Kidney (tissue), 14 donors: ENCODE results near the gene MPHOSPH9. TPM values are rescaled to one million over a fixed set of nuclear protein-coding genes. Genes with fewer than 3 reads are reported as not detected.

Experiments
- DNase-seq, 5 donors: peaks; one replicate each; pipeline ENCODE4 v3.0.0-alpha.2; 2013 to 2020
- FAIRE-seq: peaks from 2 replicates; lab custom pipeline; 2012; peaks lifted over from hg19 to GRCh38; lab: Jason Lieb, UNC
- H3K27ac ChIP-seq, 2 donors: one replicate each; pipeline ENCODE4 v1.7.0; 2013; ENCODE audit warnings: low read depth in 2 of 2, low read length in 2 of 2, inconsistent platforms in 1 of 2
- H3K27me3 ChIP-seq: one replicate; pipeline ENCODE4 v1.7.1; 2013; ENCODE audit warnings: low read length, inconsistent platforms; ENCODE audit not compliant: control insufficient read depth, insufficient read depth
- H3K36me3 ChIP-seq, 3 donors: one replicate each; pipeline versions ENCODE4 v1.7.0 to v1.7.1; 2013; ENCODE audit warnings: low read length in 3 of 3, control low read depth in 1 of 3, inconsistent platforms in 1 of 3; ENCODE audit not compliant: insufficient read depth in 3 of 3, control insufficient read depth in 2 of 3
- H3K4me1 ChIP-seq, 3 donors: one replicate each; pipeline versions ENCODE4 v1.7.0 to v1.7.1; 2013; ENCODE audit warnings: low read length in 3 of 3, inconsistent platforms in 1 of 3, low read depth in 1 of 3; ENCODE audit not compliant: control insufficient read depth in 2 of 3, insufficient read depth in 2 of 3
- H3K4me3 ChIP-seq, 3 donors: one replicate each; pipeline versions ENCODE4 v1.7.0 to v1.8.1; 2013; ENCODE audit warnings: low read length in 3 of 3, control low read depth in 1 of 3, inconsistent platforms in 1 of 3
- H3K9ac ChIP-seq, 3 donors: one replicate each; pipeline versions ENCODE4 v1.7.0 to v1.7.1; 2013; ENCODE audit warnings: low read length in 3 of 3, control low read depth in 1 of 3, inconsistent platforms in 1 of 3
- H3K9me3 ChIP-seq, 3 donors: one replicate each; pipeline versions ENCODE4 v1.7.0 to v1.7.1; 2013; ENCODE audit warnings: low read length in 3 of 3, control low read depth in 1 of 3, inconsistent platforms in 1 of 3; ENCODE audit not compliant: control insufficient read depth in 2 of 3, insufficient read depth in 1 of 3
- intact Hi-C: fragments of 100-400 bp; cut with DNase I; formaldehyde crosslinking; loops from one replicate; pipeline ENCODE4 v1.11.1; 2022
- polyA plus RNA-seq: library from polyadenylated mRNA; stranded (reverse); fragments of 350-450 nt; fragmentation: Illumina TruSeq; extraction: RNeasy Lipid Tissue Mini Kit (QIAGEN cat#74804); gene quantifications from one replicate; pipeline ENCODE4 v1.2.3, GENCODE V29; 2014; ENCODE audit warnings: low read depth, low replicate concordance; ENCODE audit not compliant: insufficient read depth
- total RNA-seq: library from RNA; stranded (reverse); fragmentation: NEBNext Ultra II Directional; extraction: Animal tissue kit (Norgen Biotek cat#: 25700); gene quantifications from one replicate; pipeline ENCODE4 v1.2.1, GENCODE V29; 2021
- TF ChIP-seq, protein P1 (sequence below): IDR thresholded peaks from 3 replicates; pipeline ENCODE4 v1.5.1; 2012; ENCODE audit warnings: mild to moderate bottlenecking, moderate library complexity, borderline replicate concordance; ENCODE audit not compliant: insufficient read depth; ENCODE audit errors: extremely low read depth
- donor health status: control.
- donor health status: control.
- donor health status: control.
- donor health status: control.
- donor health status: control.
- donor health status: DM: yes; HTN: yes; CAD: no.
- donor health status: Normal renal cell carcinoma (clear cell type).

Gene MPHOSPH9
- total and polyA plus RNA-seq, 2 donors from 2014 or later, result 7.2 to 25.2 TPM

DNA sequence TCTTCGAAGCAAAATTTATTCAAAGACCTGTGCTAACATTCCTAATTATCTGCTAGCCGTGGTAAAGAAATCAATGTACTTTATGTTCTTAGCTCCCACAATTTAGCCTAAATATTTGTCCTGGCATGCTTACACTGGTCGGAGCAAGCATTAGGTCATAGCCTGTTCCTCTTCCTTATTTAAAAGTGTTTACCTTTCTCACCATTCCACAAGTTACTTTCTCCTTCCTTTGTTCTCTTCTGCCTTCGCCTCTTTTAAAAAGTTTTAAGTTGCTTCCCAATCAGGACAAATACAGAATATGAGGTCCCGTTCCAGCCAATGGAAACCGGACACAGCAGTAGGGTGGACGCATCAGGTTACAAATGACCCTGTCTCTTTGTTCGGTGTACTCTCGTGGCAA, 27.1 kb upstream of the MPHOSPH9 start:
- no peak for FAIRE-seq
- Histone ChIP-seq H3K36me3 (peaks cover 9 to 31% (median 16%) of the 10 kb centered on the region in 3 donors), H3K27ac (no peak overlapping the region), H3K4me1 (peaks cover 0 to 3% (median 0%) of the 10 kb centered on the region in 3 donors), H3K4me3 (no peak overlapping the region), H3K9me3 (no peaks in the 10 kb centered on the region), H3K9ac (no peak overlapping the region), H3K27me3 (no peaks in the 10 kb centered on the region)
- no peak for DNase-seq
- TF ChIP-seq, protein P1, sequence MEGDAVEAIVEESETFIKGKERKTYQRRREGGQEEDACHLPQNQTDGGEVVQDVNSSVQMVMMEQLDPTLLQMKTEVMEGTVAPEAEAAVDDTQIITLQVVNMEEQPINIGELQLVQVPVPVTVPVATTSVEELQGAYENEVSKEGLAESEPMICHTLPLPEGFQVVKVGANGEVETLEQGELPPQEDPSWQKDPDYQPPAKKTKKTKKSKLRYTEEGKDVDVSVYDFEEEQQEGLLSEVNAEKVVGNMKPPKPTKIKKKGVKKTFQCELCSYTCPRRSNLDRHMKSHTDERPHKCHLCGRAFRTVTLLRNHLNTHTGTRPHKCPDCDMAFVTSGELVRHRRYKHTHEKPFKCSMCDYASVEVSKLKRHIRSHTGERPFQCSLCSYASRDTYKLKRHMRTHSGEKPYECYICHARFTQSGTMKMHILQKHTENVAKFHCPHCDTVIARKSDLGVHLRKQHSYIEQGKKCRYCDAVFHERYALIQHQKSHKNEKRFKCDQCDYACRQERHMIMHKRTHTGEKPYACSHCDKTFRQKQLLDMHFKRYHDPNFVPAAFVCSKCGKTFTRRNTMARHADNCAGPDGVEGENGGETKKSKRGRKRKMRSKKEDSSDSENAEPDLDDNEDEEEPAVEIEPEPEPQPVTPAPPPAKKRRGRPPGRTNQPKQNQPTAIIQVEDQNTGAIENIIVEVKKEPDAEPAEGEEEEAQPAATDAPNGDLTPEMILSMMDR, result no peak
- intact Hi-C loops, result no loop called here

DNA sequence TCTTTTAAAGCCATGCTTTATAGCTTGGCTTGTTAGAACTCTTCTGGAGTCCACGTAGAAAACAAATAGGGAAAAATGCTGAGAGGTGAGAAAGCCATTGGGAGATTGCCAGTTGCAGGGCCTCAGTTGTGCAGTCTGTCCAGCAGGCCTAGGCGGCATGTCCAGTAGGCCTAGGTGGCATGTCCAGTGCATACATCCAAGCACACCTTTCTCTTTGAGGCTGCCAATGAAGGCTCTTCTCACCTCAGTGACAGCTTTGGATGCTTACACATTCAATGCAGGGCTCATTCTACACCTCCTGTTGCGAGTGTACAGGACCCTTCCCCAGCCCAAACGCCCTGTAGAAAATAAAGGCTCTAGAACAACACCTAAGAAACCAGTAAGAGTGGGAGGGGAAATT, 25.7 kb upstream of the MPHOSPH9 start:
- H3K9ac ChIP-seq, result no peak overlapping the region
- DNase-seq, result no peak
- H3K4me3 ChIP-seq, result no peak overlapping the region
- H3K9me3 ChIP-seq, result no peaks in the 10 kb centered on the region
- no peak overlapping the region for H3K27ac ChIP-seq
- TF ChIP-seq, protein P1, result no peak
- no peaks in the 10 kb centered on the region for H3K27me3 ChIP-seq
- FAIRE-seq, result no peak
- H3K36me3 ChIP-seq, result peaks cover 11 to 38% (median 16%) of the 10 kb centered on the region in 3 donors
- peaks cover 0 to 3% (median 0%) of the 10 kb centered on the region in 3 donors for H3K4me1 ChIP-seq
- intact Hi-C loops, result no loop called here

- Histone ChIP-seq H3K4me1 (peaks cover 0 to 19% (median 18%) of the 10 kb centered on the region in 3 donors), H3K36me3 (peaks cover 4 to 30% (median 9%) of the 10 kb centered on the region in 3 donors), H3K9ac (no peak overlapping the region), H3K9me3 (no peaks in the 10 kb centered on the region), H3K27ac (no peak overlapping the region), H3K27me3 (no peaks in the 10 kb centered on the region), H3K4me3 (no peak overlapping the region)
- FAIRE-seq (no peak), DNase-seq (no peak)
- intact Hi-C loops, result no loop called here
- TF ChIP-seq, protein P1, result no peak
Observed at GRCh38 chr12:123254853-123255446, 22.0 kb upstream of the MPHOSPH9 start.
